A673 (cell line): ENCODE data around the gene ACRBP. TPM values are rescaled to one million over a fixed set of nuclear protein-coding genes. Genes with fewer than 3 reads are reported as not detected.

ENCODE experiments used
- BruUV-seq: library from RNA; stranded (reverse); fragments of 400-500 nt; replicated peaks from 2 replicates; lab custom pipeline; 2021; lab: Mats Ljungman, UMichigan
- CTCF ChIA-PET: fragments of 300-600 bp; sonication (Branson Sonifier 250); formaldehyde crosslinking; loops from one replicate; lab custom pipeline; 2022; ENCODE audit warnings: antibody characterized with exemption; lab: Charles Lee
- POLR2A ChIA-PET: fragments of 300-600 bp; sonication (Branson Sonifier 250); formaldehyde crosslinking; loops from one replicate; lab custom pipeline; 2022; ENCODE audit warnings: antibody characterized with exemption; ENCODE audit not compliant: low non-redundant PET; lab: Charles Lee
- DNase-seq: peaks from one replicate; pipeline ENCODE4 v3.0.0-alpha.2; 2015; ENCODE audit warnings: low spot score
- H3K27ac ChIP-seq: fragments of 200-600 bp; sonication (generic); 2 replicates; pipeline ENCODE4 v1.5.1; 2016; ENCODE audit warnings: mixed run types, low read depth, mild to moderate bottlenecking, mixed read lengths, antibody characterized with exemption, low read length; ENCODE audit not compliant: poor library complexity, severe bottlenecking
- H3K27me3 ChIP-seq: fragments of 200-600 bp; sonication (generic); replicated peaks from 2 replicates; pipeline ENCODE4 v1.6.1; 2017; ENCODE audit warnings: mixed run types, low read depth, mild to moderate bottlenecking, mixed read lengths, antibody characterized with exemption, low read length; ENCODE audit not compliant: insufficient read depth, poor library complexity
- H3K36me3 ChIP-seq: fragments of 200-600 bp; sonication (generic); 2 replicates; pipeline ENCODE4 v1.6.1; 2016; ENCODE audit warnings: mixed run types, mild to moderate bottlenecking, mixed read lengths, antibody characterized with exemption, low read length; ENCODE audit not compliant: insufficient read depth, poor library complexity, severe bottlenecking
- H3K4me1 ChIP-seq: fragments of 200-600 bp; sonication (generic); 2 replicates; pipeline ENCODE4 v1.6.1; 2017; ENCODE audit warnings: mixed run types, mild to moderate bottlenecking, mixed read lengths, antibody characterized with exemption, low read length; ENCODE audit not compliant: insufficient read depth, poor library complexity, severe bottlenecking
- H3K4me3 ChIP-seq: fragments of 200-600 bp; sonication (generic); 2 replicates; pipeline ENCODE4 v1.5.1; 2016; ENCODE audit warnings: low read depth, mixed run types, mild to moderate bottlenecking, mixed read lengths, low read length; ENCODE audit not compliant: poor library complexity, severe bottlenecking
- H3K9me3 ChIP-seq: fragments of 200-600 bp; sonication (generic); 2 replicates; pipeline ENCODE4 v1.6.1; 2016; ENCODE audit warnings: mixed run types, low read depth, mild to moderate bottlenecking, mixed read lengths, antibody characterized with exemption, low read length; ENCODE audit not compliant: poor library complexity, severe bottlenecking
- CTCF ChIP-seq: fragments of 300-800, 200-600 bp; sonication (generic); conservative IDR thresholded peaks from 2 replicates; pipeline ENCODE4 v1.5.1; 2017; ENCODE audit warnings: low read depth, mild to moderate bottlenecking, antibody characterized with exemption, low read length, moderate library complexity, mixed read lengths
- EZH2 ChIP-seq: fragments of 200-600 bp; sonication (generic); IDR thresholded peaks from 2 replicates; pipeline ENCODE4 v1.6.1; 2017; ENCODE audit warnings: borderline replicate concordance, low read depth, mild to moderate bottlenecking, mixed read lengths, antibody characterized with exemption, low read length; ENCODE audit not compliant: poor library complexity, severe bottlenecking
- intact Hi-C: fragments of 100-400 bp; cut with micrococcal nuclease; formaldehyde crosslinking; loops from one replicate; pipeline ENCODE4 v1.10.0; 2022; ENCODE audit not compliant: unreplicated experiment
- total RNA-seq: library from RNA; stranded (reverse); gene quantifications from 2 replicates; pipeline ENCODE4 v1.2.3, GENCODE V29; 2021

The ACRBP gene
- total RNA-seq, 1 experiment from 2014 or later: 3.0 TPM

GRCh38 chr12:6613015-6613775 lies 34.0 kb downstream of the ACRBP start:
- POLR2A ChIA-PET: interaction anchor here (0.6 to 0.7 kb wide), 4 partner anchors 17 to 89 kb away, joined by 4 to 15 read pairs (median 6); partner anchors contain the start of gene GAPDH
- H3K4me1 ChIP-seq: peaks cover 24% of the 10 kb centered on the region
- CTCF ChIA-PET: interaction anchor here (0.6 to 1.2 kb wide), 2 partner anchors 14 to 76 kb away, joined by 3 to 9 read pairs; partner anchors contain the start of gene ZNF384
- H3K27me3 ChIP-seq: no peaks in the 10 kb centered on the region
- DNase-seq: peak; percentile 83
- H3K9me3 ChIP-seq: no peaks in the 10 kb centered on the region
- no peak overlapping the region for H3K4me3 ChIP-seq
- TF ChIP-seq CTCF (no peak), EZH2 (no peak)
- H3K36me3 ChIP-seq: no peaks in the 10 kb centered on the region
- BruUV-seq: no TSS peak
- intact Hi-C loops: no loop called here
- peak overlapping the region; percentile 86 for H3K27ac ChIP-seq

DNA sequence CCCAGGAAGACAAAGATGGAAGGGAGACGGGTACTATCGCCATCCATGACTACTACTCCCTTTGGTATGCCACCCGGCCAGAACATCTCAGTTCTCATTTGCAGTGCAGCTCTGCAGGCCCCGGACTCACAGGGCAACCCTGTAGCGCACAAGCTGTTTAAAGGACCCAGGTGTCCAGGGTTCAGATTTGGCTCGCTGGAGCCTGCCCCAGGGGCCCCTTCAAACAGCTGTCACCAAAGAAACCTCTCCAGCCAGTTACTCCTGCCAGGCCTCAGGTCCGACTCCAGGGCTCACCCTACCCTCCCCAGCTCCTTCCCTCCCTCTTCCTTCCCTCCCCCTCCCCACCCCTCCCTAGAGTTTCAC lies 34.6 kb downstream of the ACRBP start:
- Histone ChIP-seq H3K9me3 (no peaks in the 10 kb centered on the region), H3K4me1 (peaks cover 30% of the 10 kb centered on the region), H3K27ac (peak overlapping the region; percentile 86), H3K27me3 (no peaks in the 10 kb centered on the region), H3K36me3 (no peaks in the 10 kb centered on the region), H3K4me3 (no peak overlapping the region)
- intact Hi-C loops: no loop called here
- BruUV-seq: no TSS peak
- no peak for DNase-seq
- TF ChIP-seq EZH2 (no peak), CTCF (no peak)
- ChIA-PET POLR2A (no interaction called here), CTCF (interaction anchor here (0.6 kb wide), 1 partner anchor 13 kb away, joined by 3 read pairs; no protein-coding TSS in a partner anchor)

DNA sequence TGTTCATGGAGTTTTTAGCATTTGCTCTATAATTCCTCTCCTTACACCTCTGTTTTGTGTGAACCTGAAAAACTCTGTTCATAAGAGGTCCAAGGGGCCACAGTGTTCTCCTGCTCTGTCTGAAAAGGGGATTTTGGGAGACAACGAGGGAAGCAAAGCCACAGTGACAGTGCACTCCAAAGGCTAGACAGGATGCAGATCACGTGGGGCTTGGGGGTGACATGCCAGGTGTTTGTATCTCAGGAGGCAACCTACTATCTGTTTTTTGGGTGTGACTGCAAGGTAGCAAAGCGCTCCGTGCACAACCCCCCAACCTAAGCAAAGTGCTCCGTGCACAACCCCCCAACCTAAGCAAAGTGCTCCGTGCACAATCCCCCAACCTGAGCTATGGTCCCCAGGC lies 35.0 kb downstream of the ACRBP start:
- H3K4me3 ChIP-seq: no peak overlapping the region
- H3K9me3 ChIP-seq: no peaks in the 10 kb centered on the region
- no TSS peak for BruUV-seq
- DNase-seq: no peak
- peaks cover 31% of the 10 kb centered on the region for H3K4me1 ChIP-seq
- ChIA-PET POLR2A (no interaction called here), CTCF (interaction anchor here (0.6 kb wide), 1 partner anchor 13 kb away, joined by 3 read pairs; no protein-coding TSS in a partner anchor)
- no peaks in the 10 kb centered on the region for H3K36me3 ChIP-seq
- intact Hi-C loops: no loop called here
- H3K27ac ChIP-seq: peak overlapping the region; percentile 86
- H3K27me3 ChIP-seq: no peaks in the 10 kb centered on the region
- no peak for TF ChIP-seq CTCF
